Hematopoietic multipotent progenitor cell treated with erythropoietin and hydrocortisone succinate and interleukin-3 and kit ligand, for 4 days (in vitro differentiated cells): ENCODE measurements around the gene CCDC201.
A peak's percentile ranks its signal among the peaks of the same experiment; 100 is the strongest.
"Not testable (repeated sequence)": the region's sequence is repeated elsewhere in the genome, so short reads cannot be mapped to it uniquely, and the experiment has no call there.

ENCODE experiments used
- DNase-seq: peaks from one replicate; pipeline ENCODE4 v3.0.0-alpha.2; 2015

Gene CCDC201

DNA sequence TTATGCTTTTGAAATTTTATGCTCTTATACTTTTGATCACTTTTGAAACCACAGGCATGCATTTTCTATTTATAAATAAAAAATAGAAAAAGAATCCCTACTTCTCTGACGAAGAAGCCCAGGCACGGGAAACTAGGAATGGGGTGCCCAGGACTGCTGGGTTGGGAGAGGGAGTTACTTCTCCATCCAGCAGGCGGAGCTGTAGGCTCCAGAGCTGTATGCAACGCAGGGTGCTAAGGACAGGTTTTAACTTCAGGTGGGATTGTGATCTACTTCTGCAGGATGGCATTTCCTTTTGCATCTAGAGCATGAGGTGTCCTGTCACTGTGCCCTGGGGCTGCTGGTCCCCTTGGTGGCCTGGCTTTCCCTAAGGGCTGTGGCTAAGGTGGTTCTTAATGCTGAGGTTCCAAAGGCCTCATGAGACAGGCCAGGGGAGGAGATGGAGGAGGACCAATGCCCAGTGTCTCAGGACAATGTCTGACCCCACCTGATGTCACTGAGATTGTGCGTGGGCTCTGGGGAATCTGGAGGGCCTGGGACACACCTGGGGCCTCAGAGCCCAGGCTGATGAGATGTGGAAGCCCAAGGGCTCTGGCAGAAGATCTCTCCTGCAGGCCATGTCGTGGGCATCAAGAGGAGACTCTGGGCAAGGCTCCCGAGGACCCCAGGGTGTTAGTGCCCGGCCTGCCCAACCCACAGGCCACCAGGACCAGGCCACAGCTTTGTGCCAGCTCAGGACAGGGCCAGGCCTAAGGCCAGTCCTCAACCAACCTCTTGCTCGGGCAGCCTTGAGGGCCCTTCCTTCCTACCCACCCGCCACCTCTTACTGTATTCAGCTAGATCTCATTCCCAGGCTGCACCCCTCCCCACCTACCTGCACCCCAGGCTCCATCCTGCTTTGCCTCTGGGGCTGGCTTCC is 507 bp downstream of the CCDC201 start:
- peak; percentile 7 for DNase-seq

DNA sequence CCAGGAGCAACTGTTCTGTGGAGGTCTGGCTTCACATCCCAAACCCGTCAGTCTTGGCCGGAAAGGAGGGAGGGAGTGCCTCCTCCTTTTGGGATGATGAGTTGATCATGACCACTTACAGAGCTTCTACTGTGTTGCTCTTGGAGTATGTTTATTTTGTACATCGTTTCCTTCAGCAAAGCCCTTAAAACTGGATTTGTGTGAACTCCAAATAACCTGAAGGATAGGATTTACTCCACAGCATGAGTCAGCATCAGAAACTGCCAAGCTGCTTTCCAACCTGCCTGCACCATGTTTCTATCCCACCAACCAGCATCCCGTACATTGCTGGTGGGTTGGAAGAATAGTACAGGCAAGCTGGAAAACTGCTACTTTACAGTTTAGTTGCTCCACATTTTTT is 3.5 kb downstream of the CCDC201 start:
- DNase-seq = no peak

GRCh38 chr7:45867471-45867870 is 5.4 kb downstream of the CCDC201 start:
- no peak for DNase-seq

DNA sequence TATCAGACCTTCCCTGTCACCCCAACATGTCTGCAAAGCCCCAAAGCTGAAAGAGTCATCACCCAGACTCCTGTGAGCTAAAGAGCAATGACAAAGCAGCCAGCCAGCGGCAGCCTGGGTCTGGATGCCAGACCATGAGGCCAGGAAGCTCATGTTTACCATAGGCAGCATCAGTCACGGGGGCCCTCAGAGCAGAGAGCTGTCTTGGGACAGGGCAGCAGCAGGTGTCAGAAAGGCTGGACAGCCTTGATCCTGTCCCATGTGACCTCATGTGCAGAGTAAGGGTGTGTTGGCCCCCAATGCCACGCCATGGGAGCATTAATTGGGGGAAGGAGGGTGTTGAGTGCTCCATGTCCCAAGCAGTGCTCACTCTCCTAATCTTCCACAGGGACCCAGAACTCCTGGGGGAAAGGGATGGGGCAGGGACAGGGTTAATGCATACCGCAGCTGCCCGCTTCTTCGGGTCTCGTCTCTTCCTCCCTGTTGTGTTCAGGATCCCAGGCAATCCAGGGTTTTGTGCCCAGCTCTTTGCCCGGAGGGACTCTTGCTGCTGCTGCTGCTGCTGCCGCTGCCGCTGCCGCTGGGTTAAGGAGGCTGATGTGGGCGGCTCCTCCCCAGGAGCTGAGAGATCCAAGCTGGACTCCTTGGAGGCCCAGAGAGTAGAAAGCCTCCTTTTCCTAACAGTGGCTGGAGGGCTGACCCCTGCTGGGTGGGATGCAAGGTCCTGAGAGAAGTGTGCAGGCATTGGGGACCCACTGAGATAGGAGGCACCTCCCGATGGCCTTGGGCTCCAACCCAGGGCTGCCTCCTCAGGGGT is 7.1 kb downstream of the CCDC201 start:
- no peak for DNase-seq

DNA sequence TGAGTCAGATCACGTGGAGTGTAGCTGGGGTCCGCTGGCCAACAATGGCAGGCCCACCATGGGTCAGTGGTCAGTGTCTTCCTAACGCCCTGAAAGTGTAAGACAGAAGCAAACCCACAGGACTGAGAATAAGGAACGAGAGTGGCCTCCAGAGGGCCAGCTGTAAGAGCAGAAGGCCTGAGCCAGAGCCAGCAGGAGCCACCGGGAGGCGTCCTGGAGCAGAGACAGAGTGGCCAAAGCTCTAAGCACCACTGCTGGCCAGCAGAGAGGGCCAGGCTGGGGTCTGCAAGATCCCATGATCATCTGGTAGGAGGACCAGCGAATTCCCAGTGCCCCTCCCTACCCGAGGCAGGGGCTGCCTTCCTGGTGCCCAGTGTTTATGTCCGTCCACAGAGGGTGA is 9.2 kb downstream of the CCDC201 start:
- no peak for DNase-seq

- DNase-seq = not testable (repeated sequence)
Observed at GRCh38 chr7:45856888-45857287, 16.0 kb downstream of the CCDC201 start.

- not testable (repeated sequence) for DNase-seq
Observed at GRCh38 chr7:45855680-45856079, 17.2 kb downstream of the CCDC201 start.

DNA sequence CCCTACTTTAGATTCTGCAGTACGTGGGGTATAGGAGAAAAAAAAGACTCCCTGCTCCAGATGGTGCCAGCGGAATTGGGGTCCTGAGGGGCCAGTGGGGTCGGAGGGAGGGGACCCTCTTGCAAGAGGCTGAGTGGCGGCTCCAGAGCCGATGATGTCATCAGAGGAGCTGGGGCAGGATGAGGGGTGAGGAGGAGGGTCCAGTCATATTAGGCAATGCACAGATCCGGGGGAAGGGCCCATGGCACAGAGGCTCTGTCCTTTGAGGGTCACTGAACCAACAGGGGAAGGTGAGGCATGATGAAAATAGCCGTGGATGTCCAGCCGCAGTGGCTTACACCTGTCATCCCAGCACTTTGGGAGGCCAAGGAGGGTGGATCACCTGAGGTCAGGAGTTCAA is 19.4 kb downstream of the CCDC201 start:
- DNase-seq = not testable (repeated sequence)

DNA sequence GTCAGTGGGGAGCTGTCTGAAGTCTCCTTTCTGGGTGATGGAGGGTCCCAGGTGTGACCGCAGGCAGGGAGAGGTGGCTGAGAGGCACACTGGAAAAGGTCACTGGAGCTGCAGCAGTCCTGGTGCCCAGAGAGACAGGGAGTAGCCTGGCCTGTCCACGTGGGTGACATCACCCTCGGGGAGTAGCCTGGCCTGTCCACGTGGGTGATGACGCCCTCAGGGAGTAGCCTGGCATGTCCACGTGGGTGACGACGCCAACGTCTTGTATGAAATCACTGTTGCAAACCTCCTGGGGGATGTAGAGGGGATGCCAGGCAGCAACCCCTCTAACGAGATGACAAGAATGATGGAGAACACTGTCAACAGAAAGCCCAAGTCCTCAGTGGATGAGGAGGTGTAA is 19.9 kb downstream of the CCDC201 start:
- not testable (repeated sequence) for DNase-seq

GRCh38 chr7:45848734-45849133 is 24.1 kb downstream of the CCDC201 start:
- DNase-seq = not testable (repeated sequence)

DNA sequence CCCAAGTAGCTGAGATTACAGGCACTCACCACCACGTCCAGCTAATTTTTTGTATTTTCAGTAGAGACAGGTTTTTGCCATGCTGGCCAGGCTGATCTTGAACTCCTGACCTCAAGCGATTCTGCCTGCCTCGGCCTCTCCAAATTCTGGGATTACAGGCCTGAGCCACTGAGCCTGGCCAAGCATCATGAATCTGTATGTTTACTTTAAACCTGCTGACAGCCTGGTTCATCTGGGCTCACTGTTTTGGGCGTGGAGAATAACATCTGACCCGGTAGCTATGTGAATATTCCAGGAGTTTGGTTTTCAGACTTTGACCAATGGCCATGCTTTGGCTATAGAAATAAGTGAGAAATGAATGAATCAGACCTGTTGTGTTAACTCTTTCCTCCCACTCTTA is 26.3 kb downstream of the CCDC201 start:
- not testable (repeated sequence) for DNase-seq

DNA sequence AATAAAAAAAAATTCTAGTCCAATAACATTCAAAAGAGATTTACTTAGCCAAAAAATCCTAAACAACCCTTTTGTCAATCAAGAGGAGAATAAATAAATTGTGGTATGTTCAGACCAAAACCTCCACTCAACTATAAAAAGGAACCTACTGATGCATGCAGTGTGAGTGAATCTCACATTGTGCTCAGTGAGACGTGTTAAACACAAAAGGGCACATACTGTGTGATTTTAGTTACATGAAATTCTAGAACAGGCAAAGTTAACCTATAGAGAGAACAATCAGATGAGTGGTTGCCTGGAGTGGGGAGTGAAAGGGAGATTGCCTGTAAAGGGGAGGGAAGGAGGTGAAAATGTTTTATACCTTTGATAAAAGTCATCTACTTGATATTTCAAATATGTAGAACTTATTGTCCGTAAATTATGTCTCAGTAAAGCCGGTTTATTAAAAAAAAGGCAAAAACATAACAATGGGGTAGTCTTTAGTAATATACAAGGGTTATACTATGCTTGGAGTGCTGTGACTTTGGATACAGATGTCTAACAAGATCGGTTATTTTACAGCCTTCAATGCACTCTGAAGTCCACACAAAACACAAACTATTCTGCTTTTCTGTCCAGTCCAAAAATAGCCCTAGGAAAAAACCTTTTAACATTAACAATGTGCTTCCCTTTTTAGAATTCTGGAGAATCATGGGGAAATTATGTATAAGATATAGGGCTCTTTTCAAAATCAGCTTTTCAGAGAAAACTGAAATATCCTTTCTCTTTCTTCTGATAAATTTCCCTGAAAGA is 30.8 kb downstream of the CCDC201 start:
- not testable (repeated sequence) for DNase-seq

GRCh38 chr7:45838852-45839251 is 34.0 kb downstream of the CCDC201 start:
- DNase-seq = not testable (repeated sequence)

- DNase-seq = not testable (repeated sequence)
Observed at GRCh38 chr7:45832433-45833177, 40.3 kb downstream of the CCDC201 start.

GRCh38 chr7:45829846-45830245 is 43.0 kb downstream of the CCDC201 start:
- DNase-seq = not testable (repeated sequence)

DNA sequence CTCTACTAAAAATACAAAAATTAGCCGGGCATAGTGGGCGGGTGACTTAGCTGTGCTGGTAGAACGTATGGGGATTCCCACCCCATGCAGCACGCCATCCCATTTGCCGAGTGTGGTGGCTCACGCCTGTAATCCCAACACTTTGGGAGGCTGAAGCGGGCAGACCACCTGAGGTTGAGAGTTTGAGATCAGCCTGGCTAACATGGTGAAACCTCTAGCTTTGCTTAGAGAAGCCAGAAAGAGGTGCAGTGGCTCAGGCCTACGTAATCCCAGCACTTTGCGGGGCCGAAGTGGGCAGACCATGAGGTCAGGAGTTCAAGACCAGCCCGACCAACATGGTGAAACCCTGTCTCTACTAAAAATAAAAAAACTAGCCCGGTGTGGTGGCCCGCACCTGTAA is 45.2 kb downstream of the CCDC201 start:
- not testable (repeated sequence) for DNase-seq

GRCh38 chr7:45826550-45826949 is 46.3 kb downstream of the CCDC201 start:
- DNase-seq = not testable (repeated sequence)

GRCh38 chr7:45818763-45819162 is 54.1 kb downstream of the CCDC201 start:
- DNase-seq = not testable (repeated sequence)

- not testable (repeated sequence) for DNase-seq
Observed at GRCh38 chr7:45817913-45818312, 55.0 kb downstream of the CCDC201 start.

DNA sequence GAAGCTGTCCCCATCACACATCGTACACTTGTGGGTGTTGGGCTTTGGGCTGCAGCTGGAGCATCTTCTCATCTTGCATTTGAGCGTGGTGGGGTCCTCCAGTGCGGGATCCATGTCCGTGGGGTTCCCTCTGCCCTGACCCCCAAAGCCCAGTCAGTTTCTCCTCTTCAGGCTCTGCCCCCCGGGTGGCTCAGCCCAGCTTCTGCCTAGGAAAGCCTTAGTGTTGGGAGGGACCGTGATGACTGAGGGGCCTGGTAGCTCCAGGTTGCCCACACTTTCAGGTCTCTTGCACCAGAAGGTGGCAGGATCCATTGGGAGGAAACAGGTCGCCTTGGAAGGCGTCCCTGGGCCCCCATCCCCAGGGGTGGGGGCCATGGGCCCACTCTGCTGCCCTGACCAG is 55.9 kb downstream of the CCDC201 start:
- not testable (repeated sequence) for DNase-seq

DNA sequence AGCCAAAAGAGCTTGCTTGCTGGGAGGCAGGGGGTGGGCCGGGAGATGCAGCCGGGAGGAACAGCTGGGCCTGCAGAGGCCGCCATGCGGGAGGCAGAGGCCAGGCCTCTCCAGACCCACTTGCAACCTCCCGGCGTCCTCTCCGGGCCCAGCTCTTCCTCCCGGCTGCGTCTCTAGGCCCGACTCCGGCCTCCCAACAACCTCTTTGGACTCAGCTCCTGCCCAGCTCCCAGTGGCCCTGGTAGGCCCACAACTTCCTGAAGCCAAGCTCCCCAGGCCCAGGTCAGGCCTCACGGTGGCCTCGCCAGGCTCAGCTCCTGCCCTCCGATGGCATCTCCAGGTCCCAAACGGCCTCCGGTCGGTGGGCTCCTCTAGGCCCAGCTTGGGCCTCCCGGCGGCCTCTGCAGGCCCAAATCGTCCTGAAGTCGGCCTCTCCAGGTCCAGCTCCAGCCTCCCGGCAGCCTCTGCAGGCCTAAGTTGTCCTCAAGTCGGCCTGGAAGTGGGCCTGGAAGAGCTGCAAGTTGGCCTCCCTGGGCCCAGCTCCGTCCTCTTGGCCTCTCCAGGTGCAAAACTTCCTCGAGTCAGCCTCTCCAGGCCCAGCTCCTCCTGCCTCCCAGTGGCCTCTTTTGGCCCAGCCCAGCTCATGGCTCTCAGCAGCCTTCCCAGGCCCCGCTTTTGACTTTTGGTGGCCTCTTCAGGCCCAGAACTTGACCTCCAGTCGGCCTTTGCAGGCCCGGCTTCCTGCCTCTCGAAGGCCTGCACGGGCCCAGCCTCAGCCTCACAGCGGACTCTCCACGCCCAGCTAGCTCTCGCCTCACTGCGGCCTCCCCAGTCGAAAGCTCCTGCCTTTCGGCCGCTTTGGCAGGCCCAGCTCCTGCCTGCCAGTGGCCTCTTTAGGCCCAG is 58.4 kb downstream of the CCDC201 start:
- not testable (repeated sequence) for DNase-seq
